ENCODE results near the gene CRYBG1. TPM values are rescaled to one million over a fixed set of nuclear protein-coding genes. Genes with fewer than 3 reads are reported as not detected.
A peak's percentile ranks its signal among the peaks of the same experiment; 100 is the strongest.
"Not testable (repeated sequence)": the region's sequence is repeated elsewhere in the genome, so short reads cannot be mapped to it uniquely, and the experiment has no call there.

Gene CRYBG1
- total and polyA plus RNA-seq, 4 experiments from 2014 or later = 20.5 to 47.1 (median 38.5) TPM

GRCh38 chr6:106514583-106514885, 154.0 kb downstream of the CRYBG1 start:
- Mint-ChIP-seq H3K4me1 (peaks cover 42 to 78% (median 64%) of the 10 kb centered on the region in 4 donors), H3K4me3 (peak overlapping the region; percentile 93 to 96 (median 95)), H3K27me3 (no peaks in the 10 kb centered on the region), H3K9me3 (no peaks in the 10 kb centered on the region), H3K36me3 (peaks cover 0 to 19% of the 10 kb centered on the region in 2 donors), H3K27ac (peak overlapping the region; percentile 92 to 98 (median 98))
- Histone ChIP-seq H3K27me3 (ENCODE audit: insufficient read depth, low read length) (no peaks in the 10 kb centered on the region), H3K36me3 (ENCODE audit: insufficient read depth, low read length) (no peaks in the 10 kb centered on the region), H3K9me3 (ENCODE audit: control insufficient read depth in 1 of 2, low read length in 2 of 2) (no peaks in the 10 kb centered on the region), H3K27ac (ENCODE audit: low read depth, low read length) (peak overlapping the region; percentile 98), H3K4me3 (ENCODE audit: low read length in 2 of 2) (peak overlapping the region; percentile 8 to 85), H3K4me1 (ENCODE audit: insufficient read depth, low read length) (peaks cover 74% of the 10 kb centered on the region)
- DNase-seq = no peak
- POLR2A ChIA-PET (ENCODE audit: partially characterized antibody) = interaction anchor here (3.7 to 7.0 kb wide), 4 partner anchors 9 to 39 kb away, joined by 22 to 346 read pairs (median 60); no protein-coding TSS in a partner anchor
- CTCF ChIA-PET (ENCODE audit: partially characterized antibody) = interaction anchor here (4.5 to 6.8 kb wide), 4 partner anchors 9 to 40 kb away, joined by 26 to 170 read pairs (median 116); no protein-coding TSS in a partner anchor
- intact Hi-C loops (cut with micrococcal nuclease) = loop anchor here (5.0 kb wide), 1 partner anchor 187 kb away; the partner anchor contains the start of gene ATG5

GRCh38 chr6:106515582-106515981, 155.1 kb downstream of the CRYBG1 start:
- peaks cover 44 to 79% (median 66%) of the 10 kb centered on the region in 4 donors for H3K4me1 Mint-ChIP-seq

GRCh38 chr6:106516616-106517015, 156.1 kb downstream of the CRYBG1 start:
- no peaks in the 10 kb centered on the region for H3K36me3 ChIP-seq (ENCODE audit: insufficient read depth, low read length)
- ChIA-PET POLR2A (ENCODE audit: partially characterized antibody) (interaction anchor here (0.8 to 2.4 kb wide), 5 partner anchors 9 to 36 kb away, joined by 3 to 18 read pairs (median 12); no protein-coding TSS in a partner anchor), CTCF (ENCODE audit: partially characterized antibody) (interaction anchor here (0.7 to 1.5 kb wide), 6 partner anchors 18 to 70 kb away, joined by 3 to 8 read pairs (median 4); no protein-coding TSS in a partner anchor)
- no peak for DNase-seq
- intact Hi-C loops (cut with micrococcal nuclease) = no loop called here
- H3K4me3 ChIP-seq (ENCODE audit: low read length in 2 of 2) = no peak overlapping the region
- peaks cover 66% of the 10 kb centered on the region for H3K4me1 ChIP-seq (ENCODE audit: insufficient read depth, low read length)
- Mint-ChIP-seq H3K27me3 (no peaks in the 10 kb centered on the region), H3K9me3 (no peaks in the 10 kb centered on the region), H3K4me1 (peaks cover 39 to 77% (median 59%) of the 10 kb centered on the region in 4 donors), H3K27ac (peak overlapping the region; percentile 89 to 98 (median 94)), H3K4me3 (peak overlapping the region; percentile 62 to 81 (median 68)), H3K36me3 (peaks cover 3 to 29% of the 10 kb centered on the region in 2 donors)
- H3K27me3 ChIP-seq (ENCODE audit: insufficient read depth, low read length) = no peaks in the 10 kb centered on the region
- H3K9me3 ChIP-seq (ENCODE audit: control insufficient read depth in 1 of 2, low read length in 2 of 2) = no peaks in the 10 kb centered on the region
- peak overlapping the region; percentile 30 for H3K27ac ChIP-seq (ENCODE audit: low read depth, low read length)

More at GRCh38 chr6:106515582-106515981, 155.1 kb downstream of the CRYBG1 start:
- DNase-seq; intact Hi-C loops (cut with micrococcal nuclease); H3K9me3 Mint-ChIP-seq; H3K9me3 ChIP-seq (ENCODE audit: control insufficient read depth in 1 of 2, low read length in 2 of 2); H3K36me3 ChIP-seq (ENCODE audit: insufficient read depth, low read length); H3K27me3 Mint-ChIP-seq; H3K27me3 ChIP-seq (ENCODE audit: insufficient read depth, low read length): not testable (repeated sequence)
- H3K4me3 Mint-ChIP-seq = peak overlapping the region; percentile 84 to 96 (median 94)
- CTCF ChIA-PET (ENCODE audit: partially characterized antibody) = interaction anchor here (1.3 to 1.5 kb wide), 2 partner anchors 51 to 69 kb away, joined by 4 to 8 read pairs; no protein-coding TSS in a partner anchor
- H3K27ac Mint-ChIP-seq = peak overlapping the region; percentile 88 to 98 (median 97)
- Histone ChIP-seq H3K4me3 (ENCODE audit: low read length in 2 of 2) (peak overlapping the region in 1 of 2 donors; percentile 8), H3K27ac (ENCODE audit: low read depth, low read length) (peak overlapping the region; percentile 98), H3K4me1 (ENCODE audit: insufficient read depth, low read length) (peaks cover 76% of the 10 kb centered on the region)
- POLR2A ChIA-PET (ENCODE audit: partially characterized antibody) = interaction anchor here (1.7 to 2.4 kb wide), 3 partner anchors 10 to 24 kb away, joined by 12 to 18 read pairs (median 12); no protein-coding TSS in a partner anchor
- peaks cover 0 to 25% of the 10 kb centered on the region in 2 donors for H3K36me3 Mint-ChIP-seq

- Mint-ChIP-seq H3K9me3 (no peaks in the 10 kb centered on the region), H3K4me1 (peaks cover 39 to 83% (median 59%) of the 10 kb centered on the region in 4 donors), H3K4me3 (peak overlapping the region in 4 of 8 donors; percentile 35 to 53 (median 47)), H3K27ac (peak overlapping the region; percentile 13 to 92 (median 90)), H3K36me3 (peaks cover 3 to 29% of the 10 kb centered on the region in 2 donors), H3K27me3 (no peaks in the 10 kb centered on the region)
- DNase-seq = no peak
- H3K4me1 ChIP-seq (ENCODE audit: insufficient read depth, low read length) = peaks cover 66% of the 10 kb centered on the region
- intact Hi-C loops (cut with micrococcal nuclease) = no loop called here
- no peaks in the 10 kb centered on the region for H3K9me3 ChIP-seq (ENCODE audit: control insufficient read depth in 1 of 2, low read length in 2 of 2)
- ChIA-PET CTCF (ENCODE audit: partially characterized antibody) (interaction anchor here (1.5 kb wide), 1 partner anchor 39 kb away, joined by 6 read pairs; no protein-coding TSS in a partner anchor), POLR2A (ENCODE audit: partially characterized antibody) (no interaction called here)
- H3K36me3 ChIP-seq (ENCODE audit: insufficient read depth, low read length) = no peaks in the 10 kb centered on the region
- H3K4me3 ChIP-seq (ENCODE audit: low read length in 2 of 2) = no peak overlapping the region
- H3K27ac ChIP-seq (ENCODE audit: low read depth, low read length) = peak overlapping the region; percentile 32
- H3K27me3 ChIP-seq (ENCODE audit: insufficient read depth, low read length) = no peaks in the 10 kb centered on the region
Measured at GRCh38 chr6:106517706-106518105, 157.2 kb downstream of the CRYBG1 start.

- peaks cover 39 to 78% (median 55%) of the 10 kb centered on the region in 4 donors for H3K4me1 Mint-ChIP-seq
- H3K27me3 Mint-ChIP-seq = no peaks in the 10 kb centered on the region
- Histone ChIP-seq H3K4me3 (ENCODE audit: low read length in 2 of 2) (peak overlapping the region; percentile 58 to 61), H3K27ac (ENCODE audit: low read depth, low read length) (peak overlapping the region; percentile 78), H3K4me1 (ENCODE audit: insufficient read depth, low read length) (peaks cover 68% of the 10 kb centered on the region), H3K9me3 (ENCODE audit: control insufficient read depth in 1 of 2, low read length in 2 of 2) (no peaks in the 10 kb centered on the region), H3K36me3 (ENCODE audit: insufficient read depth, low read length) (no peaks in the 10 kb centered on the region), H3K27me3 (ENCODE audit: insufficient read depth, low read length) (no peaks in the 10 kb centered on the region)
- H3K27ac Mint-ChIP-seq = peak overlapping the region; percentile 94 to 98 (median 98)
- H3K36me3 Mint-ChIP-seq = peaks cover 3 to 20% of the 10 kb centered on the region in 2 donors
- intact Hi-C loops (cut with micrococcal nuclease) = no loop called here
- ChIA-PET CTCF (ENCODE audit: partially characterized antibody) (interaction anchor here (1.2 to 1.7 kb wide), 2 partner anchors 36 to 69 kb away, joined by 3 read pairs; no protein-coding TSS in a partner anchor), POLR2A (ENCODE audit: partially characterized antibody) (interaction anchor here (1.4 to 9.7 kb wide), 6 partner anchors 7 to 526 kb away, joined by 4 to 346 read pairs (median 54); no protein-coding TSS in a partner anchor)
- peak overlapping the region; percentile 92 to 98 (median 94) for H3K4me3 Mint-ChIP-seq
- no peak for DNase-seq
- no peaks in the 10 kb centered on the region for H3K9me3 Mint-ChIP-seq
Measured at GRCh38 chr6:106518748-106519147, 158.2 kb downstream of the CRYBG1 start.

- POLR2A ChIA-PET (ENCODE audit: partially characterized antibody) = interaction anchor here (0.8 to 9.7 kb wide), 14 partner anchors 8 to 527 kb away, joined by 3 to 346 read pairs (median 8); partner anchors contain the start of gene ATG5
- Mint-ChIP-seq H3K27ac (peak overlapping the region; percentile 94 to 98 (median 98)), H3K36me3 (peaks cover 3 to 19% of the 10 kb centered on the region in 2 donors), H3K4me3 (peak overlapping the region; percentile 92 to 98 (median 94)), H3K4me1 (peaks cover 34 to 74% (median 46%) of the 10 kb centered on the region in 4 donors), H3K9me3 (no peaks in the 10 kb centered on the region), H3K27me3 (no peaks in the 10 kb centered on the region)
- H3K36me3 ChIP-seq (ENCODE audit: insufficient read depth, low read length) = no peaks in the 10 kb centered on the region
- peak overlapping the region; percentile 78 for H3K27ac ChIP-seq (ENCODE audit: low read depth, low read length)
- H3K27me3 ChIP-seq (ENCODE audit: insufficient read depth, low read length) = no peaks in the 10 kb centered on the region
- H3K4me3 ChIP-seq (ENCODE audit: low read length in 2 of 2) = peak overlapping the region; percentile 58 to 61
- H3K9me3 ChIP-seq (ENCODE audit: control insufficient read depth in 1 of 2, low read length in 2 of 2) = no peaks in the 10 kb centered on the region
- CTCF ChIA-PET (ENCODE audit: partially characterized antibody) = interaction anchor here (1.0 to 8.7 kb wide), 8 partner anchors 8 to 74 kb away, joined by 3 to 170 read pairs (median 4); no protein-coding TSS in a partner anchor
- peaks cover 66% of the 10 kb centered on the region for H3K4me1 ChIP-seq (ENCODE audit: insufficient read depth, low read length)
- intact Hi-C loops (cut with micrococcal nuclease) = loop anchor here (1.0 to 5.0 kb wide), 6 partner anchors 7 to 527 kb away; no protein-coding TSS in a partner anchor
- peak; percentile 76 to 95 (median 79) for DNase-seq
Measured at GRCh38 chr6:106519460-106520394, 159.2 kb downstream of the CRYBG1 start.

Data from CD4-positive, alpha-beta memory T cell (primary cell).